Left forelimb (tissue), 1 donor: Measurements from ENCODE around the gene VPS13C.
"Not testable (repeated sequence)": the region's sequence is repeated elsewhere in the genome, so short reads cannot be mapped to it uniquely, and the experiment has no call there.

Source experiments
- DNase-seq: peaks from one replicate; pipeline ENCODE4 v3.0.0-alpha.2; 2018; ENCODE audit warnings: low spot score

Gene VPS13C

DNA sequence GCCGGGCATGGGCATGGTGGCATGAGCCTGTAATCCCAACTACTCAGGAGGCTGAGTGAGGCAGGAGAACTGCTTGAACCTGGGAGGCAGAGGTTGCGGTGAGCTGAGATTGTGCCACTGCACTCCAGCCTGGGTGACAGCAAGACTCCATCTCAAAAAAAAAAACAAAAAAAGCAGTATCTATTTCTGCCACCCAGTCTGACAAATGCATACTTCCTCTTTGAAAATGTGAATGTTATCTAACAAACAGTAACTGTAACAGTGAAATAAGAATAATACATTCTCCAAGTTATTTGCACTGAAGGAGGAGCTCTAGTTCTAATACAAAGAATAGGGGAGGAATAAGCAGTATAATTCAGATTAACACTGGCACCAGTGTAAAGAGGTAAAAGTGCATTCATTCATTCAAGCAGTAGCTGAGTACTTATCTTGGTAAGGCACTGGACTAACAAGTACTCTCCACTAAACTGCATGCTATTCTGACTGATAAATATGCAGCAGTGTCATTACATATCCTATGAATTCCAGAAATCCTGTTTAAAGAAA lies 12.9 kb downstream of the VPS13C start:
- no peak for DNase-seq

DNA sequence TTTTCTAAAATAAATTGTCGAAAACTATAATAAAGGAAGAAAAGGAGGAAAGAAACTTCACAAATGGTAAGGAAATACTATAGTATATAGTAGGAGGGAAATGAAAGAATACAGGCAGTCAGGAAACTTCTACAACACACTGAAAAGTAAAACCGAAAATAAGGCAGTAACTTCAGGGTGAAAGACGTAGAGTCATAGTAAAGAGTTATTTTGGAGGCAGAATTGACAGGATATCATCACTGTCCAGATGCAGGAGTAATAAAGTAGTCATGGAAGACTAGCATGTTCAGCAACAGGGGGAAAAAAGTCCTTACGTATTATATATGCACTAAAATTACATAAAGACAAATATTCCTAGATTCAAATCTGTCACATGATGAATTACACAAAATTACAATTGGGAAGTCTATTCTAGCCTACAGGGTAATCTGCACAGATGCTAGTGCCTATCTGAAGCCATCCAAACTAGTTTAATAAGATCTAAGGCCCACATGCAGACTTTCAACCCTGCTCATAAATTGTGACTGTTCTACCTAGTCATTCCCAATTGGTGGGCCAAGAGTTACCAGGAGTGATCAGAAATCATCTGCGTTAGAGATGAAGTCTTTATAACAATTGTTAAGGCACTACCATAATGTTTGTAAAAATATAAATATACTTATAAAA lies 14.0 kb downstream of the VPS13C start:
- no peak for DNase-seq

DNA sequence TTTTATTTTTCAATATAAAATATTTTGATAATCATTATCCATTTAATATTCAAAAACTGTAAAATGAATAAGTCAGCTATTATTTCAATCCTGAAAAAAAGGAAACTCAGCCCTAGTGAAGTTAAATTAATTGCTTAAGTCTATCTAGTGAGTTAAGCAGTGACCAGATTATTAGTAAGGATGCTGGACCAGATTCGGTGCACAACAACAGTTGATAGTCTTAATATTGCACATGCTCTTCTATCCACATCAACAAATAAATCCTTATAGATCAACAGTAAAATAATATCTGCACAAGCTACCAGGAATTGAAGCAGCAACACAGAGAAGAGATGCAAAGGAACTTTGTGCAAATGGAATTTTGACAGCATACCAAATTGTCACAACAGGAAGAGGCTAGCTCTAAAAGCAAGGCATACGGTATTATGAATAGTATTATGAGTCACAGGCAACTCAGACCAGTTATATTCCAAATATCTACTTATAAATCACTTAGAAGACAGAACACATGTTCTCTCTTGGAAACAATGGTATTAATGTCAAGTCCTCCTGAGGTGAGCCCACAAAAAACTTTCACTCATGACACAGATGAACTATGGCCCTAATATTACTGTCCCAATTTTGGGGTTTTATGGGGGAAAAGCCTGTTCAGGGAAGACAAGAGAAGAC lies 24.9 kb downstream of the VPS13C start:
- DNase-seq = no peak

DNA sequence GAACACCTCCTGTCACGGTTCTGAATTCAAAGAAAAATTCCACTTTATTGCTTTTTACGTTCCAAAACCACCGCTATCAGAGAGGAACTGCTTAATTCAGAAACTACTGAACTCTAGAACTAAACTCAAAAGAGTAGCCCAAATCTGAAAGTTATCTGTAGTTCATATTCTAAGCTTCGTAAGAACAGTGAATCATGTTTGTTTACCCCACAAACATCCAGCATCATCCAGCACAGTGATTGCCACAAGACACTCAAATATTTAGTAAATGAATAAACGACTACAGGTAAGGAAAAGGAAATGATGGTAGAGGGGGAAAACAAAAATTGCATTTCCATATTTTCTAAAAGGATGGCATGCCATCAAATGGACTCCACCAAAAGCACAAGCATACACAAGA lies 32.3 kb downstream of the VPS13C start:
- DNase-seq = no peak

DNA sequence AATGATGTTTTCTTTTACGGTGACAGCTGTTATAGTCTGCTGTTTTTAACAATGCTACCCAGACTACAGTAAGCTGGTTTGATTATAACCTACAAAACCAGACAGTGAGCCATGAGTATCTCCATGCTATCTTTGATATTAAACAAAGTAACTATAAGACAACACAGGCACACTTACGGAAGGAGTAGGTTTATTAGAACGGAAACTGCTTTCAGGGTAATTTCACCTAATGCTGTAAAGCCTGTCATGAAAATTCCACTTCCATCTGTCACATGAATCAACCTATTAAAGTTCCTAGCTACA lies 33.0 kb downstream of the VPS13C start:
- no peak for DNase-seq

DNA sequence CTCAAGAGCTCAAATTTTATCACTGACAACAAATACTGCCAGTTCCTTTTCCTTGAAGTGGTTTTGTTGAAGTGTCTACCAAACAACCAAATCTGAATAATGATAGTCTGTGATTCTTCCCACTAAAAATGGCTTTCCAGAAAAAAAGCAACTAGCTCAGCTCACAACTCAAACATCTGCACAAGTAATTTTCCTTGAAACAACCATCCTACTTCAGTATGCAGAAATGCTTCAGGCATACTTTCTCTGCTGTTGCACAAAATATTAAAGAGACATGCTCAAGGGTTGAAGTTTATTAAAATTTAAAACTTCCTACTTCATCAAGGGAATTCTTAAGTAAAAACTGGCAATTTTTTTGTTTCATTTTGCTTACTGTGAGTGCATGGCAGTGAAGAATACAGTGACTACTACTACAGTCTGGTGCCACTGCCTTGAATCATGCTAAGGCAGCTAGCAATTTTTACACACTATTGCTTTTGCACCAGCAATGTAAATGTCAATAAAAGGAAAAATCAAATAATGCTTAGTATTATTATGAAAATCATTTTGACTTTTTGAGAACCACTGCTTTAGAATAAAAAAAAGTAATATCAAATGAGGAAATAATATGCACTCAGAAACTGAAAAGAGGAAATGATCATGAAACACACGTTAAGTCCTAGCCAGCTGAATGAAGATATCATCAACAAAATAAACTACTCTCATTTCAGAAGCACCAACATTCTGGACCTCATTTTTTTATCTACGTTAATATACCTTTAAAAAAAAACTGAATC lies 33.6 kb downstream of the VPS13C start:
- DNase-seq = no peak

DNA sequence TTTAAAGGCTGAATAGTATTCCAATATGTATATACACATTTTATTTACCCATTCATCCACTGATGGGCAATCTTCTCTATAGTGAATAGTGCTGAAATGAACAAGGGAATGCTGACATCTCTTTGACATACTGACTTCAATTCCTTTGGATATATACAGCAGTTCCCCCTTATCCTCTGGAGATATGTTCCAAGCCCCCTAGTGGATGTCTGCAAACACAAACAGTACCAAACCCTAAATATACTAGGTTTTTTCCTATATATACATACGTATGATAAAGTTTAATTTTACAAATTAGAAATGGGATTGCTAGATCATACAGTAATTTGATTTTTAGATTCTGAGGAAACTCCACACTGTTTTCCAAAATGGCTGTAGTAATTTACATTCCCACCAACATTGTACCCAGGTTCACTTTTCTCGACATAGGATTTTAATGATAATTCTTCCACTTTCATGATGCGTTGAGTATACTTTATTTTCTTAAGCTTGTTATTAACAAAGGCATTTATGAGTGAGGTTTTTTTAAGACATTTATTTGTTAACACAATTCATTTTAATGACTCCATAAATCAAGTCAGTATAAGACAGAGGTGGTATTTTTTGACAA lies 38.2 kb downstream of the VPS13C start:
- DNase-seq = no peak

DNA sequence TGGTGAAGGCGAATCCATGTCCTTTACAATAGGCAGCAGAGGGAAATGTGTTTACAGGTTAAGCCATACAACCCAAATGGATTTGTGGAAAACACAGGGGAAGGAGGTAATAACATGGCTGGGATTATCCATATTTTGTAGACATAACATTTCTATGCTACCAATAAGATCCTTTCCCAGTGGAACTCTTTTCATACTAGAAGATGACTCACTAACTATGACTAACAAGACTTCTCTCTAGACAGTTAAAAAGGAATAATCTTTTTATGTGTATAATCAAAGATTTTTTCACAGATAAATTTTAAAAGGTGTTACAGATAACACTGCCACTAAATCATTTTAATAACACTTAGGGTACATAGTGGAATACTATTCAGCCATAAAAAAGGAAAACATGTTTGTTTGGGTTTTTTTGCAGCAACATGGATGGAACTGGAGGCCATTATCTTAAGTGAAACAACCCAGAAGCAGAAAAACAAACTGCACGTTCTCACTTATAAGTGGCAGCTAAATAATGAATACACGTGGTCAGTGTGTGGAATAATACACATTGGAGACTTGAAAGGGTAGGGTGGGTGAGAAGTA lies 39.6 kb downstream of the VPS13C start:
- DNase-seq = no peak

DNA sequence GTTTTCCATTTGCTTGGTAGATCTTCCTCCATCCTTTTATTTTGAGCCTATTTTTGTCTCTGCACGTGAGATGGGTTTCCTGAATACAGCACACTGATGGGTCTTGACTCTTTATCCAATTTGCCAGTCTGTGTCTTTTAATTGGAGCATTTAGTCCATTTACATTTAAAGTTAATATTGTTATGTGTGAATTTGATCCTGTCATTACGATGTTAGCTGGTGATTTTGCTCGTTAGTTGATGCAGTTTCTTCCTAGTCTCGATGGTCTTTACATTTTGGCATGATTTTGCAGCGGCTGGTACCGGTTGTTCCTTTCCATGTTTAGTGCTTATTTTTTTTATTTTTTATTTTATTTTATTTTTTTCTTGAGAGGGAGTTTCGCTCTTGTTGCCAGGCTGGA lies 54.9 kb downstream of the VPS13C start:
- DNase-seq = not testable (repeated sequence)

DNA sequence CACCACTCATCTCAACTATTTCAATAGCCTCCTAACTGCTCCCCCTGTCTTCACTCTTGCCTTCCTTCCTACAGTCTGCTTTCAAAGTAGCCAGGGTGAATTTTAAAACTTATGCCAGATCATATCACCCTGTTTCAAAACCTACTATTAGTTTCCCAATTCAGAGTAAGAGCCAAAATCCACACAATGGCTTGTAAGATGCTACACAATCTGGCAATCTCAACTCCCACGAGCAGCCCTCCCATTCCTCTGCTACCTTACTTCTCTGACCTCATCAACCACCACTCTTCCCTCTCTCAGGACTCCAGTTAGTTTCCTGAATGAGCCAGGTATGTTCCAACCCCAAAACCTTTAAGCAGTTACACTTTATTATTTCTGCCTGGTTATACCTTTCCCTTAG lies 62.5 kb downstream of the VPS13C start:
- no peak for DNase-seq

DNA sequence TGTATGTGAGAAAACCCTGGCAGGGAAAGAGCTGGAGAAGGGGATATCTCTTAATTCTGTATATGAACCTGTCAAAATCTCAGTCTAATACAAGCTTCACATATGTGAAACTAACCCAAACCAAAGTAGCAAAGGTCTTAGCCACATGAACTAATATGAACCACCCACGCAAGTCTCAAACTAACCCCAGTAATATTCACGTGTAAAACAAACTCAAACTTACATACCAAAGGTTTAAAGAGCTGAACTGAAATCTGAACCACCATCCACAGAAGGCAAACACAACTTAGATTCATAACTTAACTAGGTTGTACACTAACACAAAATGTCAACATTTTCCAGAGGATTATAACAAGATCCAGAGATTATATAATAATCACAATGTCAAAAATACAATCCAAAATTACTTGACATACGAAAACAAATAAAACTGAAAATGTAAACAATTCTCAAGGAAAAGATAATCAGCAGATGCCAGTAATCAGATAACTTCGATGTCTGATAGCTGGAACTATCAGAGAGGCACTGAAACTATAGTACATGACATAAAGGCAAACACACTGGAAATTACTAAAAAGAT lies 64.1 kb downstream of the VPS13C start:
- DNase-seq = no peak

DNA sequence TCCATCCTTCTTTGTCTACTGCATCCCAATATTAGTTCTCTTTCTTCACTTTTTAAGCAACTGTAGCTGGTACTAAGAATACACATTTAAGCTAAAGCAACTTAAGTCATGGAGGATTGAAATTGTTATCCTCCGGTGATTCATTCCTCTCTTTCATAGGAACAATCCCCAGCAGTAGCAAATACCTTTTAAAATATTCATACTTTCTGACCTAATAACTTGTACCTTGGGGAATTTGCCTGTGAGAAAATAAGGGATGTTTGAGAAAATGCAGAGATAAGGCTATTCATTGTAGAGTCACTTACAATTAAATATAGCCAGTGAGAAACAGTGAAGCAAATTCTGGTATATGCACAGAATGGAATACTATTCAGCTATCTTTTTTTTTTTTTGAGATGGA lies 66.0 kb downstream of the VPS13C start:
- no peak for DNase-seq

DNA sequence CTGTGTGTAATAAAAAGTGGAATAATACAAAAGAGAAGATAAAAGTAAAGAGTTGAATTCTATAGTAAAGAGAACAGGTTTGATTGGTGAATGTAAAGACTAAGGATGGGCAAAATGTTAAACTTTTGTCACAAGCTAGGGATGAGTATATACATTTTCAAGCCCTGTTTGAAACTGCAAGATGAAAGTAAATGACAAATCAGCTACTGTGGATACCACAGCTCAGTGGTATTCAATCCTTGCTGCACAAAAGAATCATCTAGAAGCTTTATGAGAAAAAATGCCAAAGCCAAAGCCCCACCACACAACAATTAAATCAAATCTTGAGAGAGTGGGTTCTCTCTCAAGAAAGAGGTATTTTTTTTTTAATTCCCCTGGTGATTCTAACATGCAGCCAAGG lies 67.7 kb downstream of the VPS13C start:
- DNase-seq = no peak

DNA sequence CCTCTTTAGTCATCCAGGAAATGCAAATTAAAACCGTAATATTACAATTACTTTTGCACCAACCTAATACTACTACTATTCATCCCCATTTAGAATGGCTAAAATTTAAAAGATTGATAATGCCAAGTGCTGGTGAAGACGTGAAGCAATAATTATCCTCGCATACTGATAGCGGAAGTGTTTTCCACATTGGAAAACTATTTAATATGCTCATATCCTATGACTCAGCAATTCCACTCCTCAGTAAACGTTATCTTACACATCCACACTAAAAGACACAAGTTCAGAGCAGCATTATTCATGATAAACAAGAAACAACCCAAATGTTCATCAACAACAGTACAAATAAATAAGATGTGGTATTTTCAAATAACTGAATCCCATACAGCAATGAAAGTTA lies 70.6 kb downstream of the VPS13C start:
- DNase-seq = no peak

DNA sequence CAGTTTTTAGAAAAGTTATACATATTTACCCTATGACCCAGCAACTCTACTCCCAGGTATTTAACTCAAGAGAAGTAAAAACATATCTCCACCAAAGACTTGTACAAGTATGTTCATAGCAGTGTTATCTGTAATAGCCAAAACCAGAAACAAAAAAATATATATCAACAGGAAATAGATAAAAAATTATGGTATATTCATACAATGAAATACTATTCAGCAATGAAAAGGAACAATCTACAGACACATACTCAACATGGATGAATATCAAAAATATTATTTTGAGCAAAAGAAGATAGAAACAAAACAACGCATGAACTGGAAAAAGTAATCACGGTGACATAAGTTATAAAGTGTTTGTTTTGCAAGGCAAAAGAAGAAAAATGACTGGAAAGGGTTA lies 72.4 kb downstream of the VPS13C start:
- DNase-seq = no peak

DNA sequence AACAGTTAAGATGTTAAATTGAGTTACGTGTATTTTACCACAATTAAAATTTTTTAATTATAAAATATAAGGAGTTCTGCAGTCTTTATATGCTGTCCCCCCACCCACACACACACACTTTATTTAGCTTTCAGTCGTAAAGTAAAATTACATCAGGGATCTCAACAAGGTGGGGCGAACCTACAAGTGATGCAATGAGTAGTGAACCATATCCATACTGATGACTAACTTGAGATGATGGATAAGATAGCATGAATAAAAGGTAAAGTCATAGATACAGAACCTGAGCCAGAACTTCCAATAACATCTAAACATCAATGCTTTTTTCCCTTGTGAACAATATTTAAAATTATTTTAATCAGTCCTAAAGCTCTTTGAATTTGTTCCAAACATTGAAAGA lies 77.2 kb downstream of the VPS13C start:
- no peak for DNase-seq

DNA sequence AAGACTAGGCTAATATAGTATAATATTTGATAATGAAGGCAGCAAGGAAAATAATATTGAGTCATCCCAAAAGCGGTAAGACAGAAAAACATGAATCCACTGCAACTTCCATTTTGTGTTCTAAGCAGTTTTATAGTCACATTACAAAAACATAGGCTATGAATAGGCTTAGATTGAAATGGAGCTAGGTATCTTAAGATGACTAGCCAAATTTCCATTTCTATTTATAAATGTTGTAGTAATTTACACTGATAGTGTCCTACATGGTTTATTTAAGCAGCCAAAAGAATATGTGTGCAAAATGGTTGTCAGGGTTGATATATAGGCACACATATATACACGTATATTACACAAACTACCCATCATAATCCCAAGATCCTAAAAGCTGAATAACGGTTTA lies 82.0 kb downstream of the VPS13C start:
- no peak for DNase-seq

DNA sequence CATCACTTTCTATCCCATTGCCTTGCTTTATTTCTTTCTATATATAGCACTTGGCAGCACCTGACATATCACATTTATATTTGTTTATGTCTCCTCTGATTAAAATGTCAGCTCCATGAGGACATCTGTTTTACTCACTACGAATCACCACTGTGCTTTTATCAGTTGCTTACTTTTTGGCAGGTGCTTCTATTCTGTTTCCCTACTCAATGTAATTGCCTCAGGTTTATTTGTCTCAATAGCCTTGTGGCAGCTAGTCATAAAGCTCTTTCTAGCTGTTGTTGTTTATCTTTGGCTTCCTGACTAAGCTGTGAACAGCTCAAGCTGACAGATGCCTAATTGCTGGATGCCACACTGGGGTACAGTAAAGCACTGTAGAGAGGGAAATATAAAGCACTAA lies 85.5 kb downstream of the VPS13C start:
- DNase-seq = no peak

DNA sequence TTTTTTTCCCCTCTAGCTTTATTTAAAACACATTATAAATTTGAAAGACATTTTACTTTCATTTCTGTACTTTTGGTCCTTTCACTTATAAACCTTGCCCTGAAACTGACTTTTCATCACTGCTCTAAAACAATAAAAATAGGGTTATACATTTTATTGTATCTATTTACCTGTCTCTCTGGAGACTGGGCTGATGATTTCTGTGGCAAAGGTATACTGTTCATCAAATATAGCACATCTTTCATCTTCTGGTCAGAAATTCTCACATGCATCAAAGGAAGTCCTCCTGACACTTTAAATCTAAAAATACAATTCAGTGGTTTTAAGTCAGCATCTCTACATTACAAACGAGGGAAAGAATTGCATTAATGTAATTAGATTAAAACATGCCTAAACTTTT lies 86.1 kb downstream of the VPS13C start:
- no peak for DNase-seq

DNA sequence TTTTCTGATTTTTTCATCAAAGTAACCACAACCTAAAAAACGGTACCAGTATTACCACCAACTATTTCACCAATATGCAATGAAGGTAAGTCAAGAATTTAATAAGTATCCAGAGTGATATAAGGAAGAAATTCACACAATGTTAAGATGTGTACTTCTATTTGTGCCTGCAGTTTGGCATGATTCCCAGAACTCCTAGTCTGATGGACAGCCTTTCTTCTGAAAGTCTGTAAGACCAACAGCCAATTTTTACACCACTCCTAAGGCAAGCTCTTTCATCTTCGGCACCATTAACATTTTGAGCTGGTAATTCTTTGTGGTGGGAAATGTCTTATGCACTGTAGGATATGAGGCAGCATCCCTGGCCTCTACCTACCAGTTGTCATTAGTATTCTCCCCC lies 108.3 kb downstream of the VPS13C start:
- DNase-seq = no peak

DNA sequence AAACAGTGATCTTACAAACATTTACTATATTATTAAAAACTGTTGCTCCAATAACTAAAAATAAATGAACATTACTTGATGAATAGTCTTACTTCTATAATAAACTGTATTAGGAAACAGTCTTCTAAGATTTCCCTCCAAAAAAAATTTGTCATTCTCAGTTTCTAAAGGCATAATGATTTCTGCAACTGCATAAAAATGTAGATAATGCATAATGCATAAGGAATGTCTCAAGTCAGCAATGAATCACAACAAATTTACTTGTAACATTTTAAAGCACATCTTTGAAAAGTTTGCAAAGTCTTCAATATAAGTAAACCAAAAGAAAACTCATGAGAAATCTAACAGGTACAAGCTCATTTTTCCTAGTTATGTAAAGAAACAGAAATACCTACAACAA lies 113.5 kb downstream of the VPS13C start:
- no peak for DNase-seq

DNA sequence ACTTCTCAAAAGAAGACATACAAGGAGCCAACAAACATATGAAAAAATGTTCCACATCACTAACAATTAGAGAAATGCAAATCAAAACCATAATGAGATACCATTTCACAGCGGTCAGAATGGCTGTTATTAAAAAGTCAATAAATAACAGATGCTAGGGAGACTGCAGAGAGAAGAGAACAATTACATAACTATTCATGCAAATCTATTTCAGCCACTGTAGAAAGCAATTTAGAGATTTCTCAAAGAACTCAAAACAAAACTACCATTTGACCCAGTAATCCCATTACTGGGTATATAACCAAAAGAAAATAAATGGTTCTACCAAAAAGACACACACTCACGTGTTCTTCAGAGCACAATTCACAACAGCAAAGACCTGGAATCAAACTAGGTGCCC lies 116.3 kb downstream of the VPS13C start:
- DNase-seq = no peak
